ENCODE measurements around the gene SIVA1.

The SIVA1 gene

GRCh38 chr14:104797115-104798044, 44.4 kb downstream of the SIVA1 start:
- DNase-seq (ENCODE audit: low spot score): no peak

- DNase-seq (ENCODE audit: low spot score): no peak
These were observed 45.6 kb downstream of the SIVA1 start for GRCh38 chr14:104798300-104799243.

GRCh38 chr14:104799244-104800014, 46.5 kb downstream of the SIVA1 start:
- DNase-seq (ENCODE audit: low spot score): no peak

GRCh38 chr14:104800015-104800770, 47.2 kb downstream of the SIVA1 start:
- no peak for DNase-seq (ENCODE audit: low spot score)

GRCh38 chr14:104800771-104801519, 48.0 kb downstream of the SIVA1 start, which contains the start of gene ZBTB42:
Gene ZBTB42, plus strand, starts transcription at chr14:104801101. Its CDS starts 97 bp downstream, at chr14:104801198.
- DNase-seq (ENCODE audit: low spot score): no peak

- DNase-seq (ENCODE audit: low spot score): no peak
These were observed 48.8 kb downstream of the SIVA1 start for GRCh38 chr14:104801520-104802393.

GRCh38 chr14:104802394-104803184, 49.6 kb downstream of the SIVA1 start:
- no peak for DNase-seq (ENCODE audit: low spot score)

- DNase-seq (ENCODE audit: low spot score): no peak
These were observed 50.4 kb downstream of the SIVA1 start for GRCh38 chr14:104803280-104803911.

GRCh38 chr14:104803912-104804410, 51.0 kb downstream of the SIVA1 start:
- no peak for DNase-seq (ENCODE audit: low spot score)

- no peak for DNase-seq (ENCODE audit: low spot score)
These were observed 51.8 kb downstream of the SIVA1 start for GRCh38 chr14:104804481-104805325.

GRCh38 chr14:104805326-104805678, 52.4 kb downstream of the SIVA1 start:
- DNase-seq (ENCODE audit: low spot score): no peak

- no peak for DNase-seq (ENCODE audit: low spot score)
These were observed 53.1 kb downstream of the SIVA1 start for GRCh38 chr14:104805941-104806624.

GRCh38 chr14:104806625-104807465, 53.9 kb downstream of the SIVA1 start:
- no peak for DNase-seq (ENCODE audit: low spot score)

GRCh38 chr14:104808456-104808855, 55.5 kb downstream of the SIVA1 start:
- DNase-seq (ENCODE audit: low spot score): no peak
